Right lobe of liver (tissue), 6 donors: ENCODE results near the gene EXD3. TPM values are rescaled to one million over a fixed set of nuclear protein-coding genes. Genes with fewer than 3 reads are reported as not detected.
"Not testable (repeated sequence)": the region's sequence is repeated elsewhere in the genome, so short reads cannot be mapped to it uniquely, and the experiment has no call there.

Experiments
- ATAC-seq, 4 donors: fragments of 200-7000 bp; cut with Tn5 transposase; one replicate each; pipeline ENCODE4 v1.9.1; 2020; ENCODE audit warnings: mild to moderate bottlenecking in 4 of 4, moderate library complexity in 4 of 4
- DNase-seq, 3 donors: peaks; one replicate each; pipeline ENCODE4 v3.0.0-alpha.2; 2020
- H3K27ac ChIP-seq, 3 donors: fragments of 200-600 bp; one replicate each; pipeline ENCODE4 v1.8.0; 2022
- H3K27me3 ChIP-seq, 2 donors: fragments of 200-600 bp; one replicate each; pipeline ENCODE4 v1.8.0; 2022
- H3K36me3 ChIP-seq, 4 donors: fragments of 200-600 bp; sonication (generic) in 1 of 4; one replicate each; pipeline versions ENCODE4 v1.5.1 to v1.8.0; 2017 to 2022; ENCODE audit warnings: control low read depth in 1 of 4
- H3K4me1 ChIP-seq, 4 donors: fragments of 200-600 bp; sonication (generic) in 1 of 4; one replicate each; pipeline versions ENCODE4 v1.5.1 to v1.8.0; 2017 to 2022; ENCODE audit warnings: control low read depth in 1 of 4
- H3K4me3 ChIP-seq, 3 donors: fragments of 200-600 bp; one replicate each; pipeline ENCODE4 v1.8.0; 2022
- H3K9me3 ChIP-seq, 4 donors: fragments of 200-600 bp; sonication (generic) in 1 of 4; one replicate each; pipeline versions ENCODE4 v1.5.1 to v1.8.0; 2017 to 2022; ENCODE audit warnings: control low read depth in 1 of 4
- CTCF ChIP-seq, 4 donors: fragments of 200-600 bp in 3 of 4; fragments of 450-650 bp in 1 of 4; IDR thresholded peaks; one replicate each; pipeline versions ENCODE4 v1.5.1 to v1.8.0; 2016 to 2022; ENCODE audit warnings: antibody characterized with exemption in 4 of 4, mild to moderate bottlenecking in 2 of 4
- POLR2A ChIP-seq: fragments of 450-650 bp; IDR thresholded peaks from one replicate; pipeline ENCODE4 v1.6.1; 2017; ENCODE audit warnings: antibody characterized with exemption, mild to moderate bottlenecking
- WGBS: methylation state at CpG from one replicate; pipeline ENCODE4 v1.1.6; 2018; ENCODE audit warnings: low coverage, low lambda C conversion rate; ENCODE audit not compliant: insufficient coverage; ENCODE audit errors: missing lambda C conversion rate; 5-methylcytosine and 5-hydroxymethylcytosine counted together
- intact Hi-C, 2 donors: fragments of 100-400 bp; cut with DNase I; formaldehyde crosslinking; loops; one replicate each; pipeline versions ENCODE4 v1.11.2 to v1.14.1; 2022
- total RNA-seq, 6 experiments: library from RNA; depleted of rRNA in 2 of 6; stranded (reverse); fragments of >200 nt in 2 of 6; fragmentation: NEBNext Ultra II Directional in 3 of 6; extraction: Animal tissue kit (Norgen Biotek cat#: 25700) in 3 of 6; gene quantifications; one replicate each; pipeline versions ENCODE4 v1.1.0 to v1.2.4, GENCODE V29; 2016 to 2023
- donor health status: DM: no; HTN: yes; CAD: no.
- donor health status: DM: no; HTN: no; CAD: no.
- donor health status: DM: no; HTN: no; CAD: no.
- donor health status: DM: no; HTN: yes; CAD: no.
- donor health status: DM: no; HTN: yes; CAD: no.

The EXD3 gene
- total RNA-seq, 6 experiments from 2014 or later, result 3.3 to 14.4 (median 10.6) TPM

- intact Hi-C loops, result no loop called here
- peak in 1 of 3 donors; percentile 50 for DNase-seq
- H3K4me3 ChIP-seq, result no peak overlapping the region
Measured at GRCh38 chr9:137387891-137388560, 34.9 kb downstream of the EXD3 start.

GRCh38 chr9:137387114-137387890 is 35.7 kb downstream of the EXD3 start:
- Histone ChIP-seq H3K36me3 (no peaks in the 10 kb centered on the region), H3K4me3 (no peak overlapping the region), H3K4me1 (no peaks in the 10 kb centered on the region), H3K27me3 (no peaks in the 10 kb centered on the region), H3K27ac (peak overlapping the region in 2 of 3 donors; percentile 51 to 60), H3K9me3 (no peaks in the 10 kb centered on the region)
- no peak for TF ChIP-seq POLR2A
- ATAC-seq (peak; percentile 28 to 56 (median 40)), DNase-seq (peak in 1 of 3 donors; percentile 51)
- intact Hi-C loops, result no loop called here
- 57% methylated on average over 15 of the region's 34 CpGs for WGBS

More at GRCh38 chr9:137387891-137388560, 34.9 kb downstream of the EXD3 start:
- ATAC-seq, result peak in 3 of 4 donors; percentile 4 to 18 (median 13)
- TF ChIP-seq POLR2A (no peak), CTCF (IDR thresholded peaks at IDR 0.05) (no peak)
- WGBS, result 50% methylated on average over 2 of the region's 26 CpGs
- no peaks in the 10 kb centered on the region for H3K9me3 ChIP-seq
- H3K27me3 ChIP-seq, result no peaks in the 10 kb centered on the region
- H3K27ac ChIP-seq, result peak overlapping the region in 2 of 3 donors; percentile 51 to 60
- no peaks in the 10 kb centered on the region for H3K4me1 ChIP-seq
- H3K36me3 ChIP-seq, result no peaks in the 10 kb centered on the region

GRCh38 chr9:137386507-137387113 is 36.4 kb downstream of the EXD3 start:
- H3K9me3 ChIP-seq, H3K27ac ChIP-seq, H3K4me1 ChIP-seq, H3K36me3 ChIP-seq, intact Hi-C loops, ATAC-seq, H3K4me3 ChIP-seq, H3K27me3 ChIP-seq: not testable (repeated sequence)
- 56% methylated on average over 5 of the region's 12 CpGs for WGBS
- DNase-seq, result peak in 1 of 3 donors; percentile 10

GRCh38 chr9:137385061-137385655 is 37.8 kb downstream of the EXD3 start:
- WGBS, result 91% methylated on average over 11 of the region's 26 CpGs
- H3K4me1 ChIP-seq, result no peaks in the 10 kb centered on the region
- DNase-seq, result peak in 2 of 3 donors; percentile 11 to 35

More at GRCh38 chr9:137385061-137385655, 37.8 kb downstream of the EXD3 start:
- ATAC-seq, result no peak
- Histone ChIP-seq H3K4me3 (no peak overlapping the region), H3K27ac (no peak overlapping the region), H3K27me3 (no peaks in the 10 kb centered on the region), H3K9me3 (no peaks in the 10 kb centered on the region), H3K36me3 (no peaks in the 10 kb centered on the region)
- intact Hi-C loops, result no loop called here
- no peak for TF ChIP-seq POLR2A
- TF ChIP-seq CTCF (IDR thresholded peaks at IDR 0.05), result no peak
